Amniotic stem cell (primary cell): ENCODE results near the gene B3GAT1.

Experiments
- DNase-seq: peaks from one replicate; lab custom pipeline; 2025; lab: John Stamatoyannopoulos, UW

B3GAT1 gene

GRCh38 chr11:134409552-134410429 is 2.3 kb downstream of the B3GAT1 start:
- no peak for DNase-seq

GRCh38 chr11:134407923-134408322 is 4.1 kb downstream of the B3GAT1 start:
- DNase-seq: no peak

DNA sequence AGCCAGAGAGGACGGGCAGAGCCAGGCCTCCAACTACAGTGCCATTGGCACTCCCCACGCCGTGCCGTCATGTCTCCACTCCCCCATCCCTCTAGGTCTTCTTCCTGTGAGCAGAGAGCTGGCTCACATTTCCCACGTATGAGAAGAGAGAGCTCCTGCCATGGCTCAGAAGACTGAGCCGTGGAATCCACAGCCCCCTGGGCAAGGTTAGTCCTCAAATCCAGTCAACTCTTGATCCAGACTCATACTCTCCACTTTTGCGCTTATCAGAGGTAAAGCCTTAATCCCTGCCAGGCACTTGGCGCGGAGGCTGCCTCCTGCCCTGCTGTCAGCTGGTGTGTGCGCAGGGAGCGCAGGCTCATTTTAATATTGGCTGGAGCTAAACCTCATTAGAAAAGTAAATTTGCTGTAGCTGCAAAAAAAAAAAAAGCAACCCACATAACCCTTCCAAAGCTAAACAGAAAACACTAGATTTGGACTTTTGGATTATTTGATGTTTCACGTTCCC is 4.7 kb downstream of the B3GAT1 start:
- no peak for DNase-seq

DNA sequence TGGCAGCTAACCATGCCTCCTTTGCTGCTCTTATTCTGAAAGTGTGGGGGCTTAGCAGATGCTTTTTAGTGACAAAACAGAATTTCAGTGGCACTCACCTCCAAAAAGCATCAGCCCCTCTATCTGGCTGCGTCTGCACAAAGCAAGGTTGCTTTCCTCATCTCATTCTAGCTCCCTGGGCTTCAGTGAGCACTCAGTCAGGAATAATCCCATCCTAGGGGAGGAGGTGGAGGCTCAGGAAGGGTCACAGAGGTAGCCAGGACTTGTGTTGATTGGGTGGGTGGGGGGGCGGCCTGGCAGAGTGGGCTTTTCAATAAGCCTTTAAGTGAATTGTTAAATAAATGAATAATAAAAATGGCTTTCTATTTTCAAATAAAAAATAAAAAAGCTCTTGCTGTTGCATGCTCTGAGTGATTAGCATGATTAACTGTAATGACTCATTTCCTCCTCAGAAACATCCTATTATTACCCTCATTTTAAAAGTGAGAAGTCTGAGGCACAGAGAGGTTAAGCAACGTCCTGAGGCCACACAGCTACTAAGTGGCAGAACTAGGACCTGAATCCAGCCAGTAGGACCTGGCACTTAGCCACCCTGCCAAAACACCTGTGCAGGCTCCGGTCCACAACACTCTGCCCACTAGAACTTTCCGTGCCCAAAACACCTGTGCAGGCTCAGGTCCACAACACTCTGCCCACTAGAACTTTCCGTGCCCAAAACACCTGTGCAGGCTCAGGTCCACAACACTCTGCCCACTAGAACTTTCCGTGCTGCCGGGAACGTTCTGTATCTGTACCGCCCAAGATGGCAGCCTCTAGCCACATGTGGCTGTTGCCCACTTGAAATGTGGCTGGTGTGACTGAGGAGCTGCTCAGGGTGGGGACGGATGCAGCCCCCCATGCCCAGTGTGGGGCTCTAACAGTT is 5.5 kb downstream of the B3GAT1 start:
- DNase-seq: no peak

DNA sequence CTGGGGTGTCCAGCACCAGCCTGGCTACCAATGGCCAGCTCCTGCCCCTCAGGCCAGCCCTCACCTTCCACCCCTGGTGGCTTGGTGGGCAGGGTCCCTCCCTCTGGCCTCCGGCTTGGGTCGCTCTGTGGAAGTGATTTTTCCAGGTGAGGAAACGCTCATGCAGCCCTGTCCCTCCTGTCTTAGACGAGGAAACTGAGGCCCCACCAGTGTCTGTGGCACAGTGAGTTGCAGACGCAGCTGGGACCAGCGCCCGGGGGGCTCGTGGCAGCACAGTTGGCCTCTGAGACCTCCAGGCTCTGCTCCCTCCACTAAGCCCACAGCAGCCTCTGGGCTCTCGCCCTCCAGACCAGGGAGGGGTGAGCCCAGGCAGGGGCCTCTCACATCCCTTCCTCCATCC is 6.2 kb downstream of the B3GAT1 start:
- DNase-seq: no peak

DNA sequence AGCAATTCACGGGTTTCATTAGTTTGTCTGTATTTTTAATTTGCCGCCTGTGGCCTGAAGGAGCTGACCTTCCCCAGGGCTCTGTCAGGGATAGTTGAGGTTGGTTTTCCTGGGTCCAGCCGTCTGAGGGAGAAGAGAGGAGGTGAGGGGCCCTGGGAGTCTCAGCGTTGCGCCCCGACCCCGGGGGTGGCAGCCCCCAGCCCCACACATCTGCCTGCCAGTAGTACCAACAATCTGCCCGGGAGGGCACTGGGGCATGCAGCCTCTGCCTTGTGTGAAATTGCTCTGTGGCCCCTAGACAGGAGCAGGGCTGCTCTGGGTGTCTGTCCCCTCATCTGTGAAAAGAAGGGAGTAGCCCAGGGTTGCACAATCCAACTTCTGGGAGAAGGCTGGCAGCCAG is 6.6 kb downstream of the B3GAT1 start:
- no peak for DNase-seq

DNA sequence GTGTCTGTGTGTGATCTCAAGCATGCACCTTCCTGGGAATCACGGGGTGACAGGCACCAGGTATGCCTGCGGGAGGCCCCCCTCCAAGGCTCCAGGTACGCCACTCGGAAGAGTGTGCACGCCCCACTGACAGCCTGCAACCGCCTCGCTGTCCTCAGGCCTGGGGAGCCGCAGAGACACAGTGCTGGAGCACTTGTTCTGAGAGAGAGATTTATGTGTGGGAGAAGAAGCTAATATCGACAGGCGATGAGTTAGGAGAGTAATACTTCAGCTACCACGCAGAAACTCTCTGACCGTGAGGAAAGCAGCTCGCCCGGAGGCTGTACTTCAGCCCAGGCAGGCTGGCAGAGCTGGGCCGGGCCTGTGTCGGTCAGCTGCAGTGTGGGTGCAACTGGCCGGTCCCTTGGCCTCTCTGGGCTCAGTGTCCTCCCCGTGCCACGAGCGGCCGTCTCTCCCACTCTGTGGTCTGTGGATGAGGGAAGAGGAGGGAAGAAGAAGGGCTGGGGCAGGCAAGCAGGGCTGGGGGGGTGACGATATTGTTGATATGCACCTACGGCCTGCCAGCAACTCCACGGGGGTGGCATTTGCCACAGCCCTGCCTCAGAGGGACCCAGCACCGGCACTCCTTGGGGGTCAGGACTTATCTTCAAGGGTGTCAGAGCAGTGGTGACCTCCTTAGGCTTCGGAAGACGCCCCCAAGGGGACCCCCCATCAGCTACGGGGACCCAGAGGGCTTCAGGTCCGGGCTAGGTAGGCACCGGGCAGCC is 7.3 kb downstream of the B3GAT1 start:
- DNase-seq: no peak

DNA sequence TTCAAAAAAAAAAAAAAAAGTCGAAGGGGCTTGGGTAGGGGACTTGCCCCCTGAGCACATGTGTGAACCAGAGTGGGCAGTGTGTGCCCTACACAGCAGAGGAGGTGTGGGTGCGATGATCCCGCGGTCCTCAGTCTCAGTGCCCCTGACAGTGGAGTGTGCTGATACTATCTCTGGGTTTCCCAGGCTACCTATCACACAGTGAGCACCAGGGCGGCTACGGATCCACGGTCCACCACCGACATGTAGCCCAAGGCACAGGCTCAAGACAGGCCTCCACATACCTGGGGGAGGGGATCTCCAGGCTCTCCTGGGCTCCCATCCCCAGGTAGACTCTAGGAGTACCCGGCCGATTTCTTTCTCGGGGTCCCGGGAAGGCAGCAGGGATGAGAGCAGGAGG is 9.1 kb downstream of the B3GAT1 start:
- DNase-seq: no peak

GRCh38 chr11:134401825-134402809 is 9.9 kb downstream of the B3GAT1 start:
- DNase-seq: no peak

- no peak for DNase-seq
These were observed 12.0 kb downstream of the B3GAT1 start for GRCh38 chr11:134399996-134400395.

DNA sequence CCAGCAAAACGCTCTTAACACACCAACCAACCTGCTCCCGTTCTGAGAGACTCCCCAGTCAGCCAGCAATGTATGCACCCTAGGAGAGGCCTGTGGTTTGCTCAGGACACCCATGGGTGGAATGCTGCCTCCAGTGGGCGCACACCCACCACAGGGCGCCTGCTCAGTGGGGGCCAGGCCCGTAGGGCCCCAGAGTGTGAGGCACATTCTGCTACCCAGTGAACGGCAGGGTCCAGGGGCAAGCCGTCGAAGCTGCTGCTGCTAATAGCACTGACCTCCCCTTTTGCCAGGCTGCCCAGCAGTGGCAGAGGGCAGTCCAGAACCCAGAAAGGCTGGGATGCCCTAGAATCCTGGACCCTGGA is 12.8 kb downstream of the B3GAT1 start:
- DNase-seq: no peak

- no peak for DNase-seq
These were observed 13.3 kb downstream of the B3GAT1 start for GRCh38 chr11:134398644-134399292.

DNA sequence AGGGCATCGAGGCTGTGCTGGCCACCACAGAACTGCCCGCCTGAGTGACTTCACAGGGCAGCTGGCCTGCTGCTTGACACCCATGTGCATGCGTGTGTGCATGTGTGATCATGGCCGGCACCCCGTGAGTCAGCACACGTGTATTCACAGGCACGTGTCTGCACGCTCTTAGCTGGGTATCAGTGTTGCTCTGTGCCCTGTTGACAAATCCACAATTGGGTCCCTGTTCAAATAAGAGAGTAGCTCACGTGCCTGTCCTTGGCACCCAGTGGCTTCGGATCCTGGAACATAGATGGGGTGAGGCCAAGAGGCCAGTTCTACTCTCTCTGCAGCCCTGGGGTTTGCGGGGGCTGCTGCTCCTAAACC is 14.0 kb downstream of the B3GAT1 start:
- DNase-seq: no peak

DNA sequence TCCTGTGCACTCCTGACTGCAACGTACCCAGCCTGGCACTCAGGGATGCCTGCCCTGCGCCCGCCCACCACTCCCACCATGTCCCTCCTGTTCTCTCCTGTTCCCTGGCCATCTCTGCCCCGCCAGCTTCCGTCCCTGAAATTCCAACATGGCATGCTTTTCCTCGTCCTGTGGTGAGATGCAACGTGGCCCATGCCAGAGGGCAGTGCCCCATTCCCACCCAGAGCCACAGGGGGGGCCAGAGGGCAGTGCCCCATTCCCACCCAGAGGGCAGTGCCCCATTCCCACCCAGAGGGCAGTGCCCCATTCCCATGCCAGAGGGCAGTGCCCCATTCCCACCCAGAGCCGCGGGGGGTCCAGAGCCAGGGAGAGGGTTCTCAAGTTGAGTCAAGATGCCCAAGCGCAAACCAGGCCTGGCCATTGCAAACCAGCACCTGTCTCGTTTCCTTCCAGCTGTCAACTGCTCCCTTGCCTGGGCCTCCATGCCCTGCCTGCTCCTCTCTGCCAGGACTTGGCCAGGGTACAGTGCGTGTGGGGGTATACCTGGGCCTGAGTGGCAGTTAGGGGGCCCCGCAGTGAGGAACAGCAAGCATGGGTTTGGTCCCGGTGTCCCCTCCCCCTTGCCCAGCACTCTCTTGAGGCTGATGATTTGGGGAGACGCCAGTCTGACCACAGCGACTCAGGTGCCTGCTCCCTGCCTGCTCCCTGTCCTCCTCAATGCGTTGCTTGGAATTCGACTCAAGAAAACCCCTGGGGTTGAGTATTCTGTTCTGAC is 14.6 kb downstream of the B3GAT1 start:
- no peak for DNase-seq

- DNase-seq: no peak
These were observed 17.0 kb downstream of the B3GAT1 start for GRCh38 chr11:134395002-134395401.

- no peak for DNase-seq
These were observed 17.7 kb downstream of the B3GAT1 start for GRCh38 chr11:134394311-134394710.

- DNase-seq: no peak
These were observed 18.4 kb downstream of the B3GAT1 start for GRCh38 chr11:134393638-134394037.

GRCh38 chr11:134392953-134393615 is 19.0 kb downstream of the B3GAT1 start:
- no peak for DNase-seq

DNA sequence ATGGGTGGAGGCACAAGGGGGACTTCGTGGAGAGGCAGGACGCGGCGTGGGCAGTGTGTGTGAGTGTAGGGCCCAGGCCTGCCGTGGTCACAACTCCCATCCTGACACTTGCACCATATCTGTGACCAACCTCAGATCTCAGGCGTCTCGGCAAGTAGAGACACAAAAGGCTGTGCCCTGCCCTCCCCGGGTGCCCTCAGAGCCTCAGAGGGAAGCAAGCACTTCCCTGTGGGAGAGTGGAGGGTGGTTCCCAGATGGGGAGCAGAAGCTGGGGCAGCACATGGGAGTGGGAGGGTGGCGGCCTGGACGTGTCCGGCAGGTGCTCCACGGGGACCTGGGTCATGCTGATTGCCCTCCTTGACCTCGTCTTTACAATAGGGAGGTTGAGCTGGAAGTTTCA is 20.4 kb downstream of the B3GAT1 start:
- no peak for DNase-seq
